GM04504 (cell line): ENCODE data around the gene TMPRSS13.

ENCODE experiments used
- DNase-seq: peaks from one replicate; pipeline ENCODE4 v3.0.0-alpha.2; 2012; ENCODE audit warnings: low read depth

The TMPRSS13 gene

DNA sequence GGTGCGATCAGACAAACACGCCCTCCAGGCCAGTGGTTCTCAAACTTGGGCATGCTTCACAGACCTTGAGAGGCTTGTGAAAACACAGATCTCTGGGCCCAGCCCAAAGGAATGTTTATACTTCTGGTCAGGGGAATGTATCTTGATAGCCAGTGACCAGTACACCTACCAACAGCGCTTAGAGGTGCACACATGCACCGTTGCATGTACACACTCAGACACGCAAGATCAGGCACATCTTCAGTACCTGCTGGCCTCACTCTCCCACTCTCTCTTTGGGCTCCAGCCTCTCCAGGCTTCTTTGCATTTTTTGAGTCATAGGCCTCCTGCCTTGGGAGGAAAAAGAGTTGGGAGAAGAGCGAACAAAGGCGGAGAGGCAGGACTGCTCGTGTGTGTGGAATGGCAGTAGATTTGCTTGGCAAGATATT is 41.0 kb downstream of the TMPRSS13 start:
- no peak for DNase-seq

DNA sequence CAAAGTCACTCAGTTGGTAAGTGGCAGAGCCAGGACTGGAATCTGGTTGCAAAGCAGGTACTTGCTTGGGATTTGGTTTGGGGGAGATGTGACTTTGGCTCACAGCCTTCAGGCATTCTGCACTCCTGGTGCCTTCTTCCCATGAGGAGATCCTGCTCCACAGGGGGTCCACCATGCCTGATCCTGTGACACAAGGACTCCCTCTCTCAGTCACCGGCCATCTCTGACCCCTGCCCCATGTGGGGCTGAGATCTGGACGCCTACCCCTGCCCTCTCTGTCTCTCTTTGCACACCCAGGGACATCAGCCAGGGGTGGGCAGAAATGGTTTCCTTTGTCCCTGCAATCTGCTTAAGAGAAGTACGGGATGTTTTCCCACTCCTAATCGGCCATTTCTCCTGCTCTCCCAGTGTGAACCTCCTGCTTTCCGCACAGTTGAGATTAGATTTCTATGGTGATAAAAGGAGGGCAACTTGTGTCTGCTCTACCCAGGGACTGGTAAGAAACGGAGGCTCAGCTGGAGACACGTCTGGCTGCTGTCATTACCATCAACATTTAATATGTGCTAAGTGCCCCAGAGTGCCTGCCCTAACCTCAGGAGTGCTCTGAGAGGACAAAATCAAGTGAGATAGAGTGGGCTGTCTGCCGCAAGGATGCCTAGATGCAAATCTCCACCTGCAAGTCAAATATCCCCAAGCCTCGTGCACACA is 41.6 kb downstream of the TMPRSS13 start:
- no peak for DNase-seq

DNA sequence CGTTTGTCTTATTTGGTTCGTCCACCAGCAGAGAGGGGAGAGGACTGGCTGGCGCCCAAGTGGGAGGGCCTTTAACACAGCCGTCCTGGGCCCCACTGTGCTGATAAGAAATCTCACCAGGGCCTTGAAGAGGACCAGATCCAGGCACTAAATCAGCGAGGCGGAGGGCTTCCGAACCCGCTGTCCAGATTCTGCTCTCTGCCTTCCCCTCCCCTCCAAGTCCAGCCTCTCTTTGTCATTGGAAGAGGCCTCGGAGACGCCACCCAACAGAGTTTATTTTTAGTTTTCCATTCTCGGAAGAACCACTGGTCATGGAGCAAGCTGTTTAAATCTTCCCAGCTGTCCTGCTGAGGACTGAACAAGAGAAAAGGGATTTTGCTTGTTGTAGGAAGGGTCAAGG is 43.4 kb downstream of the TMPRSS13 start:
- no peak for DNase-seq

DNA sequence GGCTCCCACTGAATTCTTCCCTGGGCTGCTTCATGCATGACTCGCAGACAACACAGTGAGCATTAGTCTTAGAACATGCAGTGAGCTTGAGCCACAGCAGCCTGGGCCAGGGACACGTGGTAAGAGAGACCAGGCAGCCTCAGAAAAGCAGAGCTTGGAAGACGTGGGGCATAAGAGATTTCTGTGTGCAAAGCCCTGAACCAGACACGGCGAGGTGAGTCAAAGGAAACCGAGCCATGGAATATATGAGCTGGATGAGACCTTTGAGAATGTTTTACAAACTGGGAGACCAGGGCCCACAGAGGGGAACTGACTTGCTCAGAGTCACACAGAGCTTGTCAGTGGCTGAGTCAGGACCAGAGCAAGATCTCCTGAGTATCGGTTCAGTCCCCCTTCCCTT is 44.2 kb downstream of the TMPRSS13 start:
- no peak for DNase-seq

- DNase-seq, result no peak
Observed at GRCh38 chr11:117883063-117883462, 46.1 kb downstream of the TMPRSS13 start.

DNA sequence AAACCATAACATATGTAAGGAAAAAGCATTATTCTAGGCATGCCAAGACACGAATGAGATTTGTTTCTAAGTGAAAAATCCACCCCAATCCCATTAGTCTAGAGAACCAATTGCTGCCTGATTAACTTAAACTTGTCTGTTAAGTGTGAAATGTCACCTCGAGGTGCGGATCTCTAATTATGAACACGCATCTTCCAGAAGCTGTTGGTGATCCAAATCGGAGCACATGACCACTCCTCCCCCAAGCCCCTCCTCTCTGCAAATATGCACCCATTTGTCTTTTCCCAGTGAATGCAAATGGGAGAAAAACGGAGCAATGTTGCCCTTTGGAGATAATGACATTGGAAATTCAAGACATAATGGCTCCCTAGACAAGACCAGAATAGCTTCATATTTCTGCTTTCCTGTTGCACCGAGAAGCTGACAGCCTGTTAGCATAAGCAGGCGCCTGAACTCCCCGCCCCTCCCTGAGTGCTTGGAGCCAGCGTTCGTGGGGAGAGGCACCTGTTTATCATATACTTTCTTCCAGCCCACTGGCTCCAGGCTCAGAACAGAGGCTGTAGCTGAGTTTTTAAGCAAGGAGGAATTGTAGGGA is 46.8 kb downstream of the TMPRSS13 start:
- no peak for DNase-seq

GRCh38 chr11:117881217-117881616 is 48.0 kb downstream of the TMPRSS13 start:
- no peak for DNase-seq

GRCh38 chr11:117879516-117880480 is 49.4 kb downstream of the TMPRSS13 start:
- DNase-seq, result no peak

GRCh38 chr11:117878939-117879475 is 50.2 kb downstream of the TMPRSS13 start:
- no peak for DNase-seq

GRCh38 chr11:117878314-117878938 is 50.8 kb downstream of the TMPRSS13 start:
- DNase-seq, result no peak

GRCh38 chr11:117877120-117877784 is 52.0 kb downstream of the TMPRSS13 start:
- DNase-seq, result no peak

GRCh38 chr11:117876341-117877119 is 52.7 kb downstream of the TMPRSS13 start, which contains the start of gene FXYD6:
Gene FXYD6, minus strand, starts transcription at chr11:117876658. Its CDS starts 33,882 bp downstream, at chr11:117842776.
- no peak for DNase-seq

DNA sequence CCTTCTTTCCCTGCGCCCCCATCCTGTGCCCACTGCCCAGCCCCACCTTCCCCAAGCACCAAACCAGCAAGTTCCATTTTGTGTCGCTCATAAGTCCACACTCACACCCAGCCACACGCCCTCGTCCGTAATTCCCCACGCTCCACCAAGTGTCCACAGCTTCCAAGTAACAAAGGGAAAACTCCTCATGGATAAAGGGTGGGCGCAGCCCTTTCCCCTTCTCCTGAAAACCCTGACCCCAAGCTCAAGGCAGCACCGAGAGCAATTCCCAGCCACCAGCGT is 53.2 kb downstream of the TMPRSS13 start:
- no peak for DNase-seq

DNA sequence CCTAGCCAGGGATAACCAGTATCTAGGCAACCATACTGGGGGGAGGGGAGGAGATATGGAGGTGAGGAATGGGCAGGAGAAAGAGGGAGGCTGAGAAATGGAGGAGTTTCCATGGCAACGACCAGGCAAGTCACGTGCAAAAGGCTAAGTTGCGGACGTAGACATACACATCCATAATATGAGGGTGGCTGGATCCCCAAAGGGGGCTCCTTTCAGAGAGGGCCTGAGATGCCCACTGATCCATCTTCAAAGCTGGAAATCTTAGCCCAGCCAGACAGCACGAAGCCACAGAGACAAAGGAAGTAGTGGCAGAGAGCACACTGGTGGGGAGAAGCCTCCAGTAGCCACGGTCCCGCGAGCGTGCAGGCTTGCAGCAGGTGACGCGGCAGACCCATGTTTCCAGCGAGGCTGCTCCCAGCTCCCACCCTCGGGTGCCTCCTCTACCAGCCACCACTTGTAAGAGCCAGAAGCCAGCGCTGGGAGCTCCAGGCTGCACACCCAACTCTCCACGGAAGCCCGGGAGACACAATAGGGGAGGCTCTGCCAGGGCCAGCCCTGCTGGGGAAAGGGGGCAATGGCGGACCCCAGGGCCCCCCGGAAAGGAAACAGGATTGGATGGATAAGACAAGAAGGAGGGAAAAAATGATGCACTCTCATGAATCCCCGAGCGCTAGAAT is 53.7 kb downstream of the TMPRSS13 start:
- no peak for DNase-seq

GRCh38 chr11:117874910-117875381 is 54.3 kb downstream of the TMPRSS13 start:
- no peak for DNase-seq

DNA sequence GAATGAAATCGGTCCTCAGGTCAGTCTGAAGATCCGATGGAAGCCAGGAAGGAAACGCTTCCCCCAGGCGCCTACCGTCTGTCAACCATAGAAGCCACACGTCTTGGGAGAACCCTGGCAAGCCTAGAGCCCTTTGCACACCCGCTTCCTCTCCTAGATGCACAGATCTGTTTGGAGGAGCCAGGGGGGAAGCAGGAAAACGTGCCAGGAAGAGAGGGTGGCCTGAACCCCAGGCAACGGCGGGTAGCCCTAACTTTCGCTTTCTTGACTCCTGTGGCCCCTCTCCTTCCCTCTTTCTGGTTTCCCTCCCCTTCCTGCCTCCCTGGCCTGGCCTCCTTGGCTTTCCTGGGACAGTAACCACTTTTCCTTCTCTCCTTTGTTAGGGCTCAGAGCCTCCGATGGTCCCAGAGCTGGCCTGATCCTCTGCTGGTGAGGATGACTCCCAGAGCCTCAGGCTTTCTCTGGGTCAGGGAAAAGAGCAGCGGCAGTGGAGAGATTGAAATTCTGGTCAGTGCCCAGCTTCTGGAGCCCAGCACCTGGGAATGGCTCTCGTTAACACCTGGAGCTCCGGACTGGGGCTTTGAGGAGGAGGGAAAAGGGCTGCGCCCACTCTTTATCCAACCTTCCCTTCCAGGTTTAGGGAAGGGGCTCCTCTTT is 54.8 kb downstream of the TMPRSS13 start:
- DNase-seq, result no peak

DNA sequence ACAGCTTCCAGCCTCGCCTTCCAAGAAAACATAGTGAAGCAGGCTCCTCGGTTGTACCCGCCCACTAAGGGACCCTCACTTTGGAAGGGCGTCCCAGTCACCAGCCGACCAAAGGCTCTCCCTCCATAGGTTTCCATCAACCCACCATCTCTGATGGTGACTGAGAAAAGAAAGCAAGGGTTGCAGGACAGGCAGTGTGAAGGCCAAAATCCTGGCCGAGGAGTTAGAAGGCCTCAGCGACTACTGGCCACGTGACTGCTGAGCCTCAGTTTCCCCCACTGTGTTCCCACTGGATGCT is 55.4 kb downstream of the TMPRSS13 start:
- DNase-seq, result no peak

DNA sequence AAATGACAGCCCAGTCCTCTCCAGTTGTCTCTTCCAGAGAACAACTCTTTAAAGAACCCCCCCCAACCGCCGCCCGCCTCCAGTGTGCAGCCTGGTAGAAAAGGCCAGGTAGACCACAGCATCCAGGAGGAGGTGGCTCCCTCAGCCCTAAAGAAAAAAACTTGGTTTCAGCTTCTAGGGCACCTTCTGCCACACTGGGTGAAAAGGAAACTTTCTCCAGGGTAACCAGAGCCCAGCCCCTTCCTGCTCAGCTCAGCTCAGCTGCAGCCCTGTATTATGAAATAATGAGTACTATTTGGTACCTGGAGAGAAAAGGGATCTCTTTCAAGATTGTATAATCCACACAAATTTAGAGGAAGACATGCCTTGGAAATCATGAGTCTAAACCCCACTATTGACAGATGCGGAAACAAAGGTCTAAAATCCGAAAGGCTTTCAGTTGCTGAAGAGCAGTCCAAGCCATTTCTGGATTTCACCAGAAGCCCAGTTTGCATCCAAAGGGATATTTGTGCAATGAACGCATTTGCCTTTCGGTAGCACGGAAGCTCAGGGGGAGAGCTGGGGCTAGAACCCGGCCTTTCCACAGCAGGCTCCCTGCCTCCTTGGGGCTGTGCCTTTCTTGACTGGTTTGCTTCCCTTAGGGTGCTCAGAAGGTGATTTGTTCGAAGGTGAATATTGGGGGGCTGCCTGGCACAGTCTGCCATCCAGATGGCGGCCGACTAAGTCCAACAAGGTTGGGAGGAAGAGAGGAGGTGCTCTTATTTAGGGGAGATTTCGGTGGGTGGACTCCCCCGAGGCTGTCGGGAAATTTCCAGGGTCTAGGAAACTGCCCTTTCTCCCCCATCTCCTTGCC is 56.0 kb downstream of the TMPRSS13 start:
- DNase-seq, result no peak
